ENCODE results near the gene GLG1. TPM values are rescaled to one million over a fixed set of nuclear protein-coding genes. Genes with fewer than 3 reads are reported as not detected.
"Not testable (repeated sequence)": the region's sequence is repeated elsewhere in the genome, so short reads cannot be mapped to it uniquely, and the experiment has no call there.

Gene GLG1
- total RNA-seq, 1 donor from 2014 or later, result 58.5 TPM

- no peak for DNase-seq (ENCODE audit: low read depth in 2 of 2)
Observed at GRCh38 chr16:74575807-74576643, 30.9 kb downstream of the GLG1 start.

GRCh38 chr16:74575175-74575806, 31.6 kb downstream of the GLG1 start:
- no peak for DNase-seq (ENCODE audit: low read depth in 2 of 2)

DNA sequence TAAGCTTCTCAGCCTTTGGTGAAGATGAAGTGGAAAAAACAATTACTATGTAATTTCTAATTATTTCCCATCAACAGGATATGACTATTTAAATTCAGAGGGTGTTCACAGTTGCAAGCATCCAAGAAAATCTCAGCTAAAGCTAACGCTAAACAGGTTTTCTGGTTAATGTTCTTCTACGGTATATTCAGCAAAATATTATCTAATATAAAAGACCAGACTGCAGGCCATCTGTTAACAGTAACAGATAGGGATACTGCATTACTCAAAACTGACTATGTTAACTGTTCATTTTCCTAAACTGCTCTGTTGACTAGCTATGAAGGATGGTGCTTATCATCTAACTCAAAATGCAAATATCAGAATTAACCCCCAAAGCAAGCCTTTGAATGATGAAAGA, 32.8 kb downstream of the GLG1 start:
- no peak for DNase-seq (ENCODE audit: low read depth in 2 of 2)

DNA sequence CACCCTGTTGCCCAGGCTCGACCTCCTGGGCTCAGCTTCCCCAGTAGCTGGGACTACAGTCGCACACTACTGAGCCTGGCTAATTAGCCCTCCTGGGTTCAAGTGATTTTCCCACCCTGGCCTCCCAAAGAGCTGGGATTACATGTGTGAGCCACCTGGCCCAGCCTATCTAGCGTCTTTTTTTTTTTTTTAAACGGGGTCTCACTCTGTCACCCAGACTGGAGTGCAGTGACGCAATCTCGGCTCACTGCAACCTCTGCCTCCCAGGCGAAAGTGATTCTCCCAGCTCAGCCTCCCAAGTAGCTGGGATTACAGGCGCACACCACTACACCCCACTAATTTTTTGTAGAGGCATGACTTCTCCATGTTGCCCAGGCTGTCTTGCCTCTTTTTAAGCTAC, 33.3 kb downstream of the GLG1 start:
- no peak for DNase-seq (ENCODE audit: low read depth in 2 of 2)

DNA sequence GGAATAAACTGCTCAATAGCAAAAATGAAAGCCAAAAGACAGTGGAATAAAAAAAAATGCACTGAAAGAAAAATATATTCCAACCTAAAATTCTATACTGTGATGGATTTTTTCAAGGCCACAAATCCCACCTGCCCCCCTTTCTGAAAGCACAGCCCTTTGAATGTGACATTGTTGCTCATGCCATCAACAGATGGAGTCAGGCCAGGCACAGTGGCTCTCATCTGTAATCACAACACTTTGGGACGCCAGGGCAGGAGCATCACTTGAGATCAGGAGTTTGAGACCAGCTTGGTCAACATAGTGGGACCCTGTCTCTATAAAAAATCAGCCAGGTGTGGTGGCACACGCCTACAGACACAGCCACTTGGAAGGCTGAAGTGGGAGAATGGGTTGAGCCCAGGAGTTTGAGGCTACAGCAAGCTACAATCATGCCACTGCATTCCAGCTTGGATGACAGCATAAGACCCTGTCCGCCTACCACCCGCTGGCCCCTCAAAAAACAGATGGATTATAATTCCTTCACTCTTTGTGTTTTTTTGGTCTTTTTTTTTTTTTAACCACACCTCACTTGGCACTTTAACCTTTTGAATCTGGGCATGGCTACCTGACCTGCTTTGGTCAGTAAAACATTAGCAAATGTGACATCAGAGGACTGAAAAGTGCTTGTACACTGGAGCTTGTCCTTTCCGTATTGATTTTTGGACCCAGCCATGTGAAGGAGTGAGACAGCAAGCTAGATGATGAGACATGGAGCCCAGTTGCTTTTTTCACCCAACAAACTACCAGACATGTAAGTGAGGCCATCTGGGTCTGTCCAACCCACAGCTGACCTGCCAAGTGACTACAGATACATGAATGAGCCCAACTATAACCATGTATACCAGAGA, 36.3 kb downstream of the GLG1 start:
- DNase-seq (ENCODE audit: low read depth in 2 of 2), result no peak

GRCh38 chr16:74568961-74569631, 37.8 kb downstream of the GLG1 start:
- DNase-seq (ENCODE audit: low read depth in 2 of 2), result no peak

DNA sequence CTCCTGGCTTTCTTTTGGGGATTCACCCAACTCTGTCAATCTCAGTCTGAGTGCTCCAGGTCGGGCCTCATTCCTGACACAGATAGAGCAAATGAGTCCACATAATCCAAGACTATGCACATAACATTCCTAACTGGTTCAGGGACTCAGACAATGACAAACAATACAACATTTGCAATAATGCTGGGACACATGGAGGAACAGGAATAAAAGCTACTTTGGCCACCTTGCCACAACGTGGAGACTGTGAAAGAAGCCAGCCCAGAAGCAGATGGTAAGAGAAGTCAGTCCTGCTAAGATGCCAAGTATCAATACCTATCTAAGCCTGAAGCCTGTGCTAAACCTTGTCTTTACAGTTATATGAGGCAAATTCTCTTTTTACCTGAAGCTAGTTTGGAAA, 39.0 kb downstream of the GLG1 start:
- DNase-seq (ENCODE audit: low read depth in 2 of 2), result no peak

DNA sequence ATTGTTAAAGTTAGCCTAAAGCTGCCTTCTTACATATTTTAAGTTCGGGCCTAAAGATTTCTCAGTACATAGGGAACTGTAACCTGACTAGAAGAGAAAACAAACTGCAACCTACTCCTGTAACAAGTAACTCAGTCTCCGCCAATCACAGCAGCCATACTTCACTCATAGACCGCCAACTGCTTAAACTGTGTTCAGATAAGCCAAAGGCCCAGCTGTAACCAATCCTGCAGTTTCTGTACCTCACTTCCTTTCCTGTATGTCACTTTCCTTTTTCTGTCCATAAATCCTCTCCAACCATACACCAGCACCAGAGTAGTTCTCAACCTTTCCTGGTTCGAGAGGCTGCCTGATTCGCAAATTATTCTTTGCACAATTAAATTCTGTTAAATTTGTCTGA, 41.5 kb downstream of the GLG1 start:
- no peak for DNase-seq (ENCODE audit: low read depth in 2 of 2)

DNA sequence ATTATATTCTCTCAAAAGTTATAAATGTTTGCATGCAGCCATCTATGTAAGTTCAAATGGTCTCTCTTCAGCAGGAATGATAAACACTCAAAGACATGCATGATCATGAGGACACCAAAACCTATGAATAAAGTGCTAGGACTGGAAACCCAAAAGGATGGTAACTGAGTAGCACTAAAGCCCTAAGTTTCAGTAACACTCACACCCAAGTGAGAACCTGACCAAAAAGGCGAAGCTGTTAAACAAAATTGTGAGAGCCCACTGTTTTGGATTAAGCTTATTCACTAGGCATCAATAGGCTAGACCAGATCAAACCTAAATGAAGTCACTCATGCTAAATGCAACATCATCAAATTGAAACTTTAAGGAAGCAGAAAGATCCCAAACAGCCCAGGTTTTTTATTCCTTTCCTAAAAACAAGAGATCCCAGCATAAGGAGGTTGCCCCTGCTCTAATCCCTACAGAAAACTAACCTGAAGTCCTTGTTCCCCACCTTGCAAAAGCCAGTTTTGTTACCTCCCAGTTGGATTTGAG, 42.4 kb downstream of the GLG1 start:
- DNase-seq (ENCODE audit: low read depth in 2 of 2), result no peak

DNA sequence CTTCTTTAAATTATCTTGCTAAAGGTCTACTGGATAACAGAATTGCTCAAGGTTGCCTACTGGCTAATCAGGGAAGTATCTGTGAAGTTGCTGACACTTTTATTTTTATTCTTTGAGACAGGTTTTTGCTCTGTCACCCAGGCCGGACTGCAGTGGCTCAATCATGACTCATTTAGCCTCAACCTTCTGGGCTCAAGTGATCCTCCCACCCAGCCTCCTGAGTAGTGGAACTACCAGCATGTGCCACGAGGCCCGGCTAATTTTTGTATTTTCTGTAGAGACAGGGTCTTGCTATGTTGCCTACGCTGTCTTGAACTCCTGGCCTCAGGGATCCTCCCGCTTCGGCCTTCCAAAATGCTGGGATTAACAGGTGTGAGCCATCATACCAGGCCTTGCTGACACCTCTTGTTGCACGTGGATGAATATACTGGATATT, 43.1 kb downstream of the GLG1 start:
- peak in 1 of 2 donors; percentile 32 for DNase-seq (ENCODE audit: low read depth in 2 of 2)

DNA sequence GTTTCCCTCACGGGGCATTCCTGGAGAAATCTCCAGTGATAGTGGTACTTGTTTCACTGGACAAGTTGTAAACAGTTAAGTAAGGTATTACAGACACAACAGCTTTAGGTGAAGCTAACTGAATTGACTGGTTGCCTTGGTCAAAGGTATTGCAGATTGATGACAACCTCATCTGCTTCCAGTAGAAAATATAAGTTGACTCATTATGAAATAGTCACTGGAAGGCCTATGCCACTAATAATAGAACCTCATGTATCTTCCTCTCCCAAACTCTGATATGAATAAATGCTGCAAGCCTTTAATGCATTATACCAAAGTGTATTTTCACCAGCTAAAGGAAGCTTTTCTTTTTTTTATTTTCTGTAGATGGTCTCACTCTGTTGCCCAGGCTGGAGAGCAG, 44.8 kb downstream of the GLG1 start:
- no peak for DNase-seq (ENCODE audit: low read depth in 2 of 2)

- DNase-seq (ENCODE audit: low read depth in 2 of 2), result peak; percentile 29 to 60
Observed at GRCh38 chr16:74561626-74562025, 45.3 kb downstream of the GLG1 start.

DNA sequence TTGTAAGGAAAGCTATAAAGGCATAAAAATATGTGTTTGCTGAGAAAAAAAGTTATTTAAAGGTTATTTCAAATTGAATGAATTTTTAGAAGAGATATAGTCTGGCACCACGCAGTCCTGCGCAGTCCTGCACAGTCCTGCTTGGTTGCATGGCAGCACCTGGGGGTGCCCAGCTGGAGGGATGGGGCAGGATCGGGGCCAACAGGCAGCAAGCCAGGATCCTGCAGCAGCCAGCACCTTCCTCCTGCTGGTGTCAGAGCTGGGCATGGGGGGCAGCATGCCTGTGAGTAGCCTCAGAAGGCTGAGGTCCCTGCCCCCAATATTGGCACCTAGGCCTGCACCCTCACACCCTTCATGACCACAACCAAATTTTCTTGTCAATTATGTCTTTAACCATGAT, 46.0 kb downstream of the GLG1 start:
- DNase-seq (ENCODE audit: low read depth in 2 of 2), result no peak

- no peak for DNase-seq (ENCODE audit: low read depth in 2 of 2)
Observed at GRCh38 chr16:74558873-74559272, 48.0 kb downstream of the GLG1 start.

DNA sequence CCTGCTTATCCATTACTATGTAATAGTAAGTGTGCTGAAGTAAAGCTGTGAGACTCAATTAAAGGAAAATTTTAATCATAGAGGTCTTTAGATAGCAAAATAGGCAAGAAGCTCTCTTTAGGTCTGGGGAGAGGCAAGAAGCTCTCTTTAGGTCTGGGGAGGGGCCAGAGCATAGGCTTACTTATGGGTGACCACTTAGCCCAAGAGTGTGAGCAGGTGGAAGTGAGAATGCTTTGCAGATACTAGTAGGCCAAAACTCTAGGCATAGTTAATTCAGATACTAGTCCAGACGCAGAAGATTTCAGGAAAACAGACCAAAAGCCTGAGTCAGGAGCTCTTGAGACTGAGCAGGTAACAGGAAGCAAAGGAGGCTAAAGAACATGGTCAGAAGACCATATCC, 49.6 kb downstream of the GLG1 start:
- DNase-seq (ENCODE audit: low read depth in 2 of 2), result no peak

DNA sequence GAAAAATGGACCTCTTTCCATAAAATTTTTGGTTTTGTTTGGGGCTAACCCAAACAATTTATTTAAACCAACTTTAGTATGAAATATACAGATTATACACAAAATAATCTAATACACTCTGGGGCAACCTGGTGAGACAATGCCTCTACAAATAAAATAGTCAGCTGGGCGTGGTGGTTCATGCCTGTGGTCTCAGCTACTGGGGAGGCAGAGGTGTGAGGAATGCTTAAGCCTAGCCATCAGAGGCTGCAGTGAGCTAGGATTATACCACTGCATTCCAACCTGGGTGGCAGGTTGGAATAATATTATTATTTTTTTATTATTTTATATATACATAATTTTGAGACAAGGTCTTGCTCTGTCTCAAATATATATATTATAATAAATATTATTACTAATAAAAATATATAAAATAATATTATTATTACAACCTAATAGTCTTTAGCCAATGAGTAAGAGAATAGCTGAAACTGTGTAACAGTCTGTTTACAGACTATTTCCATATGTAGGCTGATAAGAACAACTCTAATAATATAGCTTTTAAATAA, 50.5 kb downstream of the GLG1 start:
- no peak for DNase-seq (ENCODE audit: low read depth in 2 of 2)

DNA sequence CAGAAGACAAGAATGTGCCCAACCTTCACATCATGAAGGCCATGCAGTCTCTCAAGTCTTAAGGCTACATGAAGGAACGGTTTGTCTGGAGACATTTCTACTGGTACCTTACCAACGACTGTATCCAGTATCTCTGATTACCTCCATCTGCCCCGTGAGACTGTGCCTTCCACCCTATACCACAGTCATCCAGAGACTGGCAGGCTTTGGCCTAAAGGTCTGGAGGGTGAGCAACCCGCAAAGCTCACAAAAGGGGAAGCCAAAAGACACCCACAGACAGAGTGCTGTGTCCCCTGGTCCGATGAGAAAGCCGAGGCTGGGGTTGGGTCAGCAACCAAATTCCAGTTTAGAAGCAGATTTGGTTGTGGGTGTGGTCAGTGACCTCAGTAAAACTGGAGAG, 54.6 kb downstream of the GLG1 start:
- not testable (repeated sequence) for DNase-seq (ENCODE audit: low read depth in 2 of 2)

- DNase-seq (ENCODE audit: low read depth in 2 of 2), result not testable (repeated sequence)
Observed at GRCh38 chr16:74550227-74551019, 56.5 kb downstream of the GLG1 start.

DNA sequence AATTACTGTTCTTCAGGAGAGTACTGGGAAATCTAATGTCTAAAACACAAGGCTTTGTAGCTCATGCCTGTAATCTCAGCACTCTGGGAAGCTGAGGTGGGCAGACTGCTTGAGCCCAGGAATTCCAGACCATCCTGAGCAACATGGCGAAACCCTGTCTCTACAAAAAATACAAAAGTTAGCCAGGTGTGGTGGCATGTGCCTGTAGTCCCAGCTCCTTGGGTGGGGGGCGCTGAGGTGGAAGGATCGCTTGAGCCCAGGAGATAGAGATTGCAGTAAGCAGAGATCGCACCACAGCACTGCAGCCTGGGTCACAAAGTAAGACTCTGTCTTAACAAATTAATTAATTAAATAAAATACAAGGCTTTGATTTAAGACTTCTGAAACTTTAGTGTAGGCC, 60.8 kb downstream of the GLG1 start:
- DNase-seq (ENCODE audit: low read depth in 2 of 2), result not testable (repeated sequence)
